ENCODE data around the gene ABHD15.

GRCh38 chr17:29591146-29591736 lies 24.4 kb upstream of the ABHD15 start:
- TF ChIP-seq, protein P1, sequence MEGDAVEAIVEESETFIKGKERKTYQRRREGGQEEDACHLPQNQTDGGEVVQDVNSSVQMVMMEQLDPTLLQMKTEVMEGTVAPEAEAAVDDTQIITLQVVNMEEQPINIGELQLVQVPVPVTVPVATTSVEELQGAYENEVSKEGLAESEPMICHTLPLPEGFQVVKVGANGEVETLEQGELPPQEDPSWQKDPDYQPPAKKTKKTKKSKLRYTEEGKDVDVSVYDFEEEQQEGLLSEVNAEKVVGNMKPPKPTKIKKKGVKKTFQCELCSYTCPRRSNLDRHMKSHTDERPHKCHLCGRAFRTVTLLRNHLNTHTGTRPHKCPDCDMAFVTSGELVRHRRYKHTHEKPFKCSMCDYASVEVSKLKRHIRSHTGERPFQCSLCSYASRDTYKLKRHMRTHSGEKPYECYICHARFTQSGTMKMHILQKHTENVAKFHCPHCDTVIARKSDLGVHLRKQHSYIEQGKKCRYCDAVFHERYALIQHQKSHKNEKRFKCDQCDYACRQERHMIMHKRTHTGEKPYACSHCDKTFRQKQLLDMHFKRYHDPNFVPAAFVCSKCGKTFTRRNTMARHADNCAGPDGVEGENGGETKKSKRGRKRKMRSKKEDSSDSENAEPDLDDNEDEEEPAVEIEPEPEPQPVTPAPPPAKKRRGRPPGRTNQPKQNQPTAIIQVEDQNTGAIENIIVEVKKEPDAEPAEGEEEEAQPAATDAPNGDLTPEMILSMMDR (conservative IDR thresholded peaks at IDR 0.05) = no peak
- TF ChIP-seq EZH2 (IDR thresholded peaks at IDR 0.05; ENCODE audit: low read depth) = no peak

Data from PC-9 (cell line).